OCI-LY1 (cell line): Measurements from ENCODE around the gene MAD1L1.
A peak's percentile ranks its signal among the peaks of the same experiment; 100 is the strongest.

ENCODE experiments used
- H2AFZ ChIP-seq: fragments of 200-600 bp; sonication (generic), shearing (Covaris generic); 2 replicates; pipeline ENCODE4 v1.6.0; 2014; ENCODE audit warnings: antibody characterized with exemption, mild to moderate bottlenecking, low read length
- H3F3A ChIP-seq: fragments of 200-600 bp; sonication (generic), shearing (Covaris generic); 2 replicates; pipeline ENCODE4 v1.6.0; 2014; ENCODE audit warnings: mild to moderate bottlenecking, antibody characterized with exemption, low read length, moderate library complexity; ENCODE audit not compliant: insufficient read depth
- H3K27ac ChIP-seq: fragments of 200-600 bp; sonication (generic); 2 replicates; pipeline ENCODE4 v1.5.1; 2014; ENCODE audit warnings: low read length, mixed run types, mild to moderate bottlenecking, low read depth; ENCODE audit not compliant: poor library complexity, severe bottlenecking
- H3K27me3 ChIP-seq: fragments of 200-600 bp; sonication (generic); 2 replicates; pipeline ENCODE4 v1.6.0; 2014; ENCODE audit warnings: antibody characterized with exemption, mild to moderate bottlenecking, low read length, moderate library complexity; ENCODE audit not compliant: insufficient read depth
- H3K36me3 ChIP-seq: fragments of 200-600 bp; sonication (generic); 2 replicates; pipeline ENCODE4 v1.6.1; 2014; ENCODE audit warnings: mild to moderate bottlenecking, antibody characterized with exemption, low read length, moderate library complexity, mixed read lengths; ENCODE audit not compliant: insufficient read depth
- H3K4me1 ChIP-seq: fragments of 200-600 bp; sonication (generic); 2 replicates; pipeline ENCODE4 v1.5.1; 2014; ENCODE audit warnings: mild to moderate bottlenecking, low read length, moderate library complexity; ENCODE audit not compliant: insufficient read depth, severe bottlenecking
- H3K4me2 ChIP-seq: fragments of 200-600 bp; sonication (generic), shearing (Covaris generic); 2 replicates; pipeline ENCODE4 v1.6.1; 2014; ENCODE audit warnings: low read length
- H3K4me3 ChIP-seq: fragments of 200-600 bp; sonication (generic); 2 replicates; pipeline ENCODE4 v1.5.1; 2014; ENCODE audit warnings: low read length, low read depth, mild to moderate bottlenecking, mixed read lengths; ENCODE audit not compliant: poor library complexity, severe bottlenecking
- H3K79me2 ChIP-seq: fragments of 200-600 bp; shearing (Covaris generic); 2 replicates; pipeline ENCODE4 v1.6.1; 2016; ENCODE audit warnings: mixed run types, low read length, mixed read lengths; ENCODE audit not compliant: insufficient read depth
- H3K9ac ChIP-seq: fragments of 200-600 bp; sonication (generic), shearing (Covaris generic); 2 replicates; pipeline ENCODE4 v1.6.1; 2014; ENCODE audit warnings: mild to moderate bottlenecking, low read length, mixed read lengths
- H3K9me2 ChIP-seq: fragments of 200-600 bp; sonication (generic), shearing (Covaris generic); 2 replicates; pipeline ENCODE4 v1.6.1; 2014; ENCODE audit warnings: low read depth, mild to moderate bottlenecking, low read length, mixed read lengths
- H3K9me3 ChIP-seq: fragments of 200-600 bp; shearing (Covaris generic); 2 replicates; pipeline ENCODE4 v1.6.1; 2014; ENCODE audit warnings: low read length, mixed read lengths
- H4K20me1 ChIP-seq: fragments of 200-600 bp; sonication (generic), shearing (Covaris generic); 2 replicates; pipeline ENCODE4 v1.6.0; 2016; ENCODE audit warnings: mild to moderate bottlenecking, low read length; ENCODE audit not compliant: insufficient read depth
- EZH2 ChIP-seq: fragments of 200-600 bp; sonication (generic), shearing (Covaris generic); IDR thresholded peaks from 2 replicates; pipeline ENCODE4 v1.8.0; 2017; ENCODE audit warnings: borderline replicate concordance, mixed run types, mild to moderate bottlenecking, antibody characterized with exemption, low read length, moderate library complexity, mixed read lengths
- TF ChIP-seq, protein P1 (sequence below): fragments of 200-600 bp; sonication (generic), shearing (Covaris generic); IDR thresholded peaks from 2 replicates; pipeline ENCODE4 v1.5.1; 2017; ENCODE audit warnings: mild to moderate bottlenecking, antibody characterized with exemption, low read length, moderate library complexity, mixed read lengths

Gene MAD1L1

DNA sequence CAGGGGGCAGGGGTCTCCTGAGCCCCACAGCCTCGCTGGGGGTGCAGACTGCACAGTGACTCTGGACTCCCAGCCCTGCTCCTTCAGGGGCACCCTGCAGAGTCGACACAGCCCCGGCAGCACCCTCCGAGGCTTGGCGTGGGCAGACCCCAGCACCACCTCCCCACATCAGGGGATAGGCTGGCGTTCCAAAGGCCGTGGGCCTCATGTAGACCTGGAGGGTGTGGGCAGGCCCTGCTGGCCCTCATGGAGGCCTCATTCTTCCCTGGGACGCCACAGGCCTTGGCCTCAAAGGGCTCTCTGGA lies 296.8 kb downstream of the MAD1L1 start:
- Histone ChIP-seq H3K9ac (no peak overlapping the region), H3K27me3 (no peaks in the 10 kb centered on the region), H3K27ac (no peak overlapping the region), H3K4me2 (no peak overlapping the region), H3K4me3 (no peak overlapping the region), H3F3A (no peaks in the 10 kb centered on the region), H3K9me3 (no peaks in the 10 kb centered on the region), H2AFZ (no peak overlapping the region), H4K20me1 (no peaks in the 10 kb centered on the region), H3K4me1 (peaks cover 30% of the 10 kb centered on the region), H3K9me2 (no peaks in the 10 kb centered on the region), H3K79me2 (no peaks in the 10 kb centered on the region), H3K36me3 (peaks cover 28% of the 10 kb centered on the region)
- TF ChIP-seq, protein P1, sequence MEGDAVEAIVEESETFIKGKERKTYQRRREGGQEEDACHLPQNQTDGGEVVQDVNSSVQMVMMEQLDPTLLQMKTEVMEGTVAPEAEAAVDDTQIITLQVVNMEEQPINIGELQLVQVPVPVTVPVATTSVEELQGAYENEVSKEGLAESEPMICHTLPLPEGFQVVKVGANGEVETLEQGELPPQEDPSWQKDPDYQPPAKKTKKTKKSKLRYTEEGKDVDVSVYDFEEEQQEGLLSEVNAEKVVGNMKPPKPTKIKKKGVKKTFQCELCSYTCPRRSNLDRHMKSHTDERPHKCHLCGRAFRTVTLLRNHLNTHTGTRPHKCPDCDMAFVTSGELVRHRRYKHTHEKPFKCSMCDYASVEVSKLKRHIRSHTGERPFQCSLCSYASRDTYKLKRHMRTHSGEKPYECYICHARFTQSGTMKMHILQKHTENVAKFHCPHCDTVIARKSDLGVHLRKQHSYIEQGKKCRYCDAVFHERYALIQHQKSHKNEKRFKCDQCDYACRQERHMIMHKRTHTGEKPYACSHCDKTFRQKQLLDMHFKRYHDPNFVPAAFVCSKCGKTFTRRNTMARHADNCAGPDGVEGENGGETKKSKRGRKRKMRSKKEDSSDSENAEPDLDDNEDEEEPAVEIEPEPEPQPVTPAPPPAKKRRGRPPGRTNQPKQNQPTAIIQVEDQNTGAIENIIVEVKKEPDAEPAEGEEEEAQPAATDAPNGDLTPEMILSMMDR, result no peak
- no peak for TF ChIP-seq EZH2

DNA sequence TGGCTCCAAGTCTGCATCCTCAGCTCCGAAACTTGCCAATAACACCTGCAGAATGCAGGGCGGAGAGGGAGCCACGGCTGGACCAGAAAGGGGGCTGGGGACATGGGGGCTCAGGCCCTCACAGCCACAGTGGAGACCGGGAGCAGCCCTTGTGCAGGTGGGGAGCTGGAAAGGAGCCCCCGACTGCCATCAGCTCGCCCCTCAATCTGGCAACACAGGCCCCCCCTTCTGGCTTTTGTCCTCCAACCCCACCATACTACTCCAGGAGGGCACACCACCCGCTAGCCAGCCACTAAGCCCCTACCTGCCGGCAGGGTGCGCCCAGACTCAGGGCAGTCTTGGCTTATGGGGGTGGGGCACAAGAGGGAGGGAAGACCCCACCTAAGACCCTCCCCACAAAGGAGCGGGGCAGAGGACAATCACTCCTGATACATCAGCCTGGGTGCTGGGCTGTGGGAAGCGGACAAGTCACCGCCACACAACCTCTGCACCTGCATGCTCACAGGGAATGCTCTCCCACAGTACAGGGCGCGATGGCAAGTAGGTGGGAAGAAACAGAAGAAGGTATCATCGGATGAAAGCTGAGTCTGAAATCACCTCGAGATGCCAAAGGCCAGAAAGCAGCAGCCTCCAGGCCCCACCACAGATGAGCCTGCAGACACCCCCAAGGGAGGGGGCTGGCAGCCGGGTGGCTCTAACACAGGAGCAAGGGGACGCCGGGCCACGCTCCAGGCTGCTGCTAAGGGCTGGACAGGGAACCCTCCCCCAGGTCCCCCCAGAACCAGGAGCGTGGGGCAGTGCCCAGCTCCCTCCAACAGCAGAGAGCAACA lies 297.4 kb downstream of the MAD1L1 start:
- Histone ChIP-seq H3K9ac (no peak overlapping the region), H3K9me2 (no peaks in the 10 kb centered on the region), H3K27ac (peak overlapping the region; percentile 42), H3K9me3 (no peaks in the 10 kb centered on the region), H3K79me2 (no peaks in the 10 kb centered on the region), H3K4me2 (no peak overlapping the region), H3K4me3 (no peak overlapping the region), H4K20me1 (no peaks in the 10 kb centered on the region), H3K36me3 (peaks cover 28% of the 10 kb centered on the region), H3K4me1 (peaks cover 24% of the 10 kb centered on the region), H2AFZ (no peak overlapping the region), H3K27me3 (no peaks in the 10 kb centered on the region), H3F3A (no peaks in the 10 kb centered on the region)
- no peak for TF ChIP-seq EZH2
- TF ChIP-seq, protein P1, result no peak

GRCh38 chr7:1934756-1935155 lies 298.0 kb downstream of the MAD1L1 start:
- no peak overlapping the region for H2AFZ ChIP-seq
- no peak overlapping the region for H3K4me2 ChIP-seq
- H3K4me3 ChIP-seq, result no peak overlapping the region
- no peaks in the 10 kb centered on the region for H4K20me1 ChIP-seq
- H3F3A ChIP-seq, result no peaks in the 10 kb centered on the region
- H3K27me3 ChIP-seq, result no peaks in the 10 kb centered on the region
- H3K36me3 ChIP-seq, result peaks cover 28% of the 10 kb centered on the region
- no peaks in the 10 kb centered on the region for H3K79me2 ChIP-seq
- peak overlapping the region; percentile 42 for H3K27ac ChIP-seq
- no peaks in the 10 kb centered on the region for H3K9me2 ChIP-seq
- H3K4me1 ChIP-seq, result peaks cover 18% of the 10 kb centered on the region
- no peak overlapping the region for H3K9ac ChIP-seq
- TF ChIP-seq EZH2, result no peak
- TF ChIP-seq, protein P1, result no peak
- H3K9me3 ChIP-seq, result no peaks in the 10 kb centered on the region
